H1 (cell line): Measurements from ENCODE around the gene HPS5. TPM values are rescaled to one million over a fixed set of nuclear protein-coding genes. Genes with fewer than 3 reads are reported as not detected.

Experiments
- CTCF ChIA-PET: fragments of 300-600 bp; sonication (Branson Sonifier 250); formaldehyde crosslinking; loops from one replicate; lab custom pipeline; 2021; ENCODE audit not compliant: partially characterized antibody; lab: Charles Lee
- POLR2A ChIA-PET: fragments of 300-600 bp; sonication (Branson Sonifier 250); formaldehyde crosslinking; loops from one replicate; lab custom pipeline; 2021; ENCODE audit warnings: inconsistent platforms; ENCODE audit not compliant: partially characterized antibody; lab: Charles Lee
- DNase-seq, 2 experiments: peaks; one replicate each; pipeline versions ENCODE4 v3.0.0 to v3.0.0-alpha.2; 2010 to 2022; ENCODE audit warnings: low spot score in 2 of 2, low read depth in 1 of 2, mixed read lengths in 1 of 2
- FAIRE-seq: peaks from 2 replicates; lab custom pipeline; 2011; peaks lifted over from hg19 to GRCh38; lab: Jason Lieb, UNC
- H2AFZ ChIP-seq: 2 replicates; pipeline ENCODE4 v1.8.1; 2012; ENCODE audit warnings: low read length, inconsistent platforms
- H2AK5ac ChIP-seq: 2 replicates; pipeline ENCODE4 v1.6.1; 2013; ENCODE audit warnings: low read depth, low read length
- H2BK120ac ChIP-seq: replicated peaks from 2 replicates; pipeline ENCODE3; 2013; ENCODE audit warnings: low read depth, low read length, inconsistent platforms
- H2BK12ac ChIP-seq: 2 replicates; pipeline ENCODE4 v1.6.1; 2013; ENCODE audit warnings: low read depth, low read length
- H2BK15ac ChIP-seq: 2 replicates; pipeline ENCODE4 v1.6.1; 2013; ENCODE audit warnings: low read length
- H2BK20ac ChIP-seq: 2 replicates; pipeline ENCODE4 v1.6.1; 2013; ENCODE audit warnings: low read length
- H2BK5ac ChIP-seq: 2 replicates; pipeline ENCODE4 v1.6.1; 2013; ENCODE audit warnings: low read depth, low read length
- H3K14ac ChIP-seq: 2 replicates; pipeline ENCODE4 v1.6.1; 2013; ENCODE audit warnings: inconsistent platforms; ENCODE audit not compliant: insufficient read length
- H3K18ac ChIP-seq: 2 replicates; pipeline ENCODE4 v1.6.1; 2013; ENCODE audit warnings: low read length; ENCODE audit errors: extremely low read depth
- H3K23ac ChIP-seq: 2 replicates; pipeline ENCODE4 v1.6.1; 2013; ENCODE audit warnings: inconsistent platforms; ENCODE audit not compliant: insufficient read length
- H3K23me2 ChIP-seq: 2 replicates; pipeline ENCODE4 v1.6.1; 2013; ENCODE audit warnings: low read depth, low read length
- H3K27ac ChIP-seq: 2 replicates; pipeline ENCODE4 v1.6.1; 2011; ENCODE audit warnings: low read depth, low read length, inconsistent platforms
- H3K27me3 ChIP-seq, 4 experiments: replicated peaks in 1 of 4; 1 replicate in 1 of 4; 2 replicates in 3 of 4; pipeline versions ENCODE4 v1.6.1 to v1.8.1; 2011 to 2013; ENCODE audit warnings: low read length in 3 of 4, mild to moderate bottlenecking in 3 of 4, inconsistent platforms in 2 of 4, mixed read lengths in 2 of 4, moderate library complexity in 1 of 4; ENCODE audit not compliant: control insufficient read depth in 3 of 4, insufficient read depth in 3 of 4; ENCODE audit errors: extremely low read depth in 1 of 4
- H3K36me3 ChIP-seq, 4 experiments: 2 replicates each; pipeline versions ENCODE4 v1.6.1 to v1.8.1; 2011 to 2013; ENCODE audit warnings: mild to moderate bottlenecking in 4 of 4, low read length in 3 of 4, moderate library complexity in 2 of 4, control low read depth in 1 of 4, inconsistent platforms in 1 of 4; ENCODE audit not compliant: insufficient read depth in 4 of 4, control insufficient read depth in 2 of 4
- H3K4ac ChIP-seq: replicated peaks from 2 replicates; pipeline ENCODE3; 2013; ENCODE audit warnings: low read length, low read depth, mixed read lengths, inconsistent platforms; ENCODE audit not compliant: insufficient read length
- H3K4me1 ChIP-seq, 4 experiments: replicated peaks in 1 of 4; 1 replicate in 1 of 4; 2 replicates in 3 of 4; pipeline versions ENCODE4 v1.6.1 to v1.8.1; 2011 to 2013; ENCODE audit warnings: low read length in 3 of 4, inconsistent platforms in 2 of 4, mixed read lengths in 1 of 4; ENCODE audit not compliant: insufficient read depth in 4 of 4, control insufficient read depth in 3 of 4
- H3K4me2 ChIP-seq, 2 experiments: 2 replicates each; pipeline versions ENCODE4 v1.6.1 to v1.8.1; 2011 to 2013; ENCODE audit warnings: low read depth in 2 of 2, low read length in 2 of 2, control low read depth in 1 of 2, inconsistent platforms in 1 of 2, mild to moderate bottlenecking in 1 of 2; ENCODE audit not compliant: insufficient read depth in 1 of 2
- H3K4me3 ChIP-seq, 4 experiments: fragments of 200-600, 300-600 bp in 1 of 4; sonication (generic), shearing (Covaris generic), sonication (Bioruptor Twin) in 1 of 4; 2 replicates each; pipeline versions ENCODE4 v1.5.1 to v1.8.1; 2011 to 2016; ENCODE audit warnings: low read length in 4 of 4, low read depth in 3 of 4, control low read depth in 2 of 4, inconsistent platforms in 2 of 4, mild to moderate bottlenecking in 2 of 4, mixed read lengths in 1 of 4, moderate library complexity in 1 of 4; ENCODE audit not compliant: insufficient read depth in 2 of 4; ENCODE audit errors: extremely low read depth in 1 of 4
- H3K56ac ChIP-seq: replicated peaks from 2 replicates; pipeline ENCODE3; 2013; ENCODE audit warnings: low read depth, mild to moderate bottlenecking, mixed read lengths, low read length, inconsistent platforms; ENCODE audit not compliant: insufficient read length
- H3K79me1 ChIP-seq: 2 replicates; pipeline ENCODE4 v1.6.1; 2013; ENCODE audit warnings: low read depth, low read length, control low read depth
- H3K79me2 ChIP-seq, 2 experiments: 2 replicates each; pipeline versions ENCODE4 v1.6.1 to v1.8.1; 2012 to 2013; ENCODE audit warnings: low read length in 2 of 2, mild to moderate bottlenecking in 2 of 2, inconsistent platforms in 1 of 2; ENCODE audit not compliant: insufficient read depth in 2 of 2, control insufficient read depth in 1 of 2
- H3K9ac ChIP-seq, 4 experiments: replicated peaks in 1 of 4; 1 replicate in 1 of 4; 2 replicates in 3 of 4; pipeline versions ENCODE4 v1.6.1 to v1.8.1; 2011 to 2013; ENCODE audit warnings: low read depth in 3 of 4, low read length in 3 of 4, control low read depth in 2 of 4, mild to moderate bottlenecking in 2 of 4, moderate library complexity in 2 of 4, inconsistent platforms in 1 of 4; ENCODE audit errors: extremely low read depth in 1 of 4
- H3K9me3 ChIP-seq, 2 experiments: 2 replicates each; pipeline versions ENCODE4 v1.6.1 to v1.8.1; 2012 to 2013; ENCODE audit warnings: mild to moderate bottlenecking in 2 of 2, moderate library complexity in 2 of 2, control low read depth in 1 of 2, inconsistent platforms in 1 of 2, low read depth in 1 of 2, low read length in 1 of 2, mixed read lengths in 1 of 2; ENCODE audit not compliant: insufficient read depth in 2 of 2
- H4K20me1 ChIP-seq, 2 experiments: replicated peaks in 1 of 2; 2 replicates each; pipeline versions ENCODE3 to v1.8.1; 2011 to 2013; ENCODE audit warnings: inconsistent platforms in 2 of 2, low read length in 2 of 2, mild to moderate bottlenecking in 1 of 2; ENCODE audit not compliant: insufficient read depth in 2 of 2, control insufficient read depth in 1 of 2
- H4K5ac ChIP-seq: 2 replicates; pipeline ENCODE4 v1.6.1; 2013; ENCODE audit warnings: low read length, low read depth, mixed read lengths, inconsistent platforms; ENCODE audit not compliant: insufficient read length
- H4K8ac ChIP-seq: 2 replicates; pipeline ENCODE4 v1.8.0; 2013; ENCODE audit warnings: mild to moderate bottlenecking, moderate library complexity, low read length, inconsistent platforms; ENCODE audit not compliant: insufficient read depth; ENCODE audit errors: extremely low read depth
- H4K91ac ChIP-seq: replicated peaks from 2 replicates; pipeline ENCODE3; 2013; ENCODE audit warnings: low read length, mixed read lengths, inconsistent platforms; ENCODE audit not compliant: insufficient read length
- CHD1 ChIP-seq: IDR thresholded peaks from 2 replicates; pipeline ENCODE4 v1.6.1; 2012; ENCODE audit warnings: low read depth, low read length, improper control_type of control experiment
- CTBP2 ChIP-seq: IDR thresholded peaks from 2 replicates; pipeline ENCODE4 v1.7.0; 2011; ENCODE audit warnings: borderline replicate concordance, mild to moderate bottlenecking, moderate library complexity, mixed read lengths, low read length; ENCODE audit not compliant: insufficient read depth, insufficient read length
- NRF1 ChIP-seq: IDR thresholded peaks from 2 replicates; pipeline ENCODE4 v1.6.1; 2011; ENCODE audit warnings: mild to moderate bottlenecking, low read depth, low read length, improper control_type of control experiment
- SP4 ChIP-seq: IDR thresholded peaks from 2 replicates; pipeline ENCODE4 v1.6.1; 2012; ENCODE audit warnings: low read length, inconsistent platforms
- WGBS, 2 experiments: shearing (Covaris generic) in 1 of 2; methylation state at CpG; one replicate each; pipeline versions ENCODE4 v1.1.6 to v1.1.7; 2013 to 2015; ENCODE audit warnings: low lambda C conversion rate in 2 of 2, mixed read lengths in 2 of 2, inconsistent platforms in 1 of 2, low coverage in 1 of 2, missing lambda C conversion rate in 1 of 2; ENCODE audit not compliant: insufficient replicate concordance in 2 of 2, insufficient coverage in 1 of 2, insufficient read length in 1 of 2; ENCODE audit errors: extremely low coverage in 1 of 2, missing lambda C conversion rate in 1 of 2; 5-methylcytosine and 5-hydroxymethylcytosine counted together
- polyA plus RNA-seq, 7 experiments: library from polyadenylated mRNA; depleted of rRNA in 3 of 7; stranded (reverse) in 5 of 7; unstranded in 2 of 7; fragments of >200 nt in 5 of 7; fragments of 200-250 nt in 2 of 7; gene quantifications; 1 replicate in 5 of 7; 2 replicates in 1 of 7; 4 replicates in 1 of 7; pipeline versions ENCODE4 v1.2.1 to v1.2.3, GENCODE V29; 2011 to 2013; ENCODE audit warnings: missing spikeins in 2 of 7, mixed read lengths in 2 of 7
- total RNA-seq: library from RNA; stranded (reverse); fragmentation: NEBNext Ultra II Directional; extraction: Animal tissue kit (Norgen Biotek cat#: 25700); gene quantifications from 2 replicates; pipeline ENCODE4 v1.2.1, GENCODE V29; 2021

HPS5 gene
- total and polyA plus RNA-seq, 2 of the 8 experiments (the other 6 are each of a cell fraction or from before 2014, with no cell fraction given) = 5.0 to 18.5 TPM

GRCh38 chr11:18332891-18333290 lies 11.0 kb upstream of the HPS5 start:
- TF ChIP-seq CTBP2 = no peak
- TF ChIP-seq SP4 = no peak
- TF ChIP-seq NRF1 = no peak
- no peak for TF ChIP-seq CHD1
- TF ChIP-seq, all 59 proteins: peak for 0
- H2BK5ac ChIP-seq = no peak overlapping the region
- ChIA-PET POLR2A (no interaction called here), CTCF (interaction anchor here (0.6 to 0.7 kb wide), 2 partner anchors 101 to 1188 kb away, joined by 3 to 4 read pairs; no protein-coding TSS in a partner anchor)
- no peak overlapping the region for H2BK15ac ChIP-seq
- 0 out of 7 replicates have a peak, but pooled peaks cover 0 to 3% (median 0%) of the 10 kb centered on the region in 4 experiments for H3K4me1 ChIP-seq
- H2BK120ac ChIP-seq = no peak overlapping the region
- no peaks in the 10 kb centered on the region; the same call in 1 of the 2 replicates for H3K79me1 ChIP-seq
- H3K4ac ChIP-seq = no peak overlapping the region
- H2BK12ac ChIP-seq = no peak overlapping the region
- no peak overlapping the region for H4K5ac ChIP-seq
- no peak overlapping the region for H3K56ac ChIP-seq
- no peak overlapping the region for H3K27ac ChIP-seq
- no peak overlapping the region for H3K4me3 ChIP-seq
- peaks cover 0 to 17% of the 10 kb centered on the region in 2 experiments; a peak in 2 of 4 replicates for H3K79me2 ChIP-seq
- H3K14ac ChIP-seq = no peak overlapping the region
- no peak overlapping the region; a peak in 1 of 4 replicates for H3K4me2 ChIP-seq
- no peak overlapping the region for H3K23ac ChIP-seq
- no peaks in the 10 kb centered on the region for H3K23me2 ChIP-seq
- no peak overlapping the region for H2BK20ac ChIP-seq
- DNase-seq = no peak
- H3K9me3 ChIP-seq = no peaks in the 10 kb centered on the region
- H2AK5ac ChIP-seq = no peak overlapping the region
- H3K36me3 ChIP-seq = peaks cover 7 to 51% (median 32%) of the 10 kb centered on the region in 4 experiments
- FAIRE-seq = no peak
- H3K18ac ChIP-seq = no peak overlapping the region
- H3K9ac ChIP-seq = no peak overlapping the region
- peaks cover 0 to 2% of the 10 kb centered on the region in 2 experiments for H4K20me1 ChIP-seq
- no peaks in the 10 kb centered on the region for H3K27me3 ChIP-seq
- 92% methylated on average over 3 of the region's 3 CpGs; no CpG with 5 or more reads in 1 of the 2 experiments for whole genome bisulfite sequencing, 2 experiments
- H2AFZ ChIP-seq = no peak overlapping the region
- no peak overlapping the region for H4K8ac ChIP-seq
- no peak overlapping the region for H4K91ac ChIP-seq
